GM21825 (cell line): ENCODE data around the gene IL17RE.
"Not testable (repeated sequence)": the region's sequence is repeated elsewhere in the genome, so short reads cannot be mapped to it uniquely, and the experiment has no call there.

Experiments used
- ATAC-seq: cut with Tn5 transposase; IDR thresholded peaks from one replicate; pipeline ENCODE4 v1.9.1; 2021; ENCODE audit warnings: mild to moderate bottlenecking, moderate library complexity; ENCODE audit not compliant: unreplicated experiment

IL17RE gene

GRCh38 chr3:9932843-9933560 lies 30.4 kb downstream of the IL17RE start:
- ATAC-seq, result peak; percentile 61

GRCh38 chr3:9933561-9934234 lies 31.1 kb downstream of the IL17RE start, which contains the start of gene CRELD1:
CRELD1 (plus strand) TSS chr3:9933834; CDS start chr3:9934439, 605 bp downstream.
- ATAC-seq, result peak; percentile 87

GRCh38 chr3:9934235-9934621 lies 31.6 kb downstream of the IL17RE start:
- ATAC-seq, result no peak

GRCh38 chr3:9934993-9935392 lies 32.3 kb downstream of the IL17RE start:
- ATAC-seq, result no peak

- ATAC-seq, result no peak
Observed at GRCh38 chr3:9935966-9936510, 33.4 kb downstream of the IL17RE start.

GRCh38 chr3:9937486-9938238 lies 35.0 kb downstream of the IL17RE start:
- no peak for ATAC-seq

- ATAC-seq, result no peak
Observed at GRCh38 chr3:9938966-9939365, 36.3 kb downstream of the IL17RE start.

- ATAC-seq, result not testable (repeated sequence)
Observed at GRCh38 chr3:9939906-9940305, 37.3 kb downstream of the IL17RE start.

- no peak for ATAC-seq
Observed at GRCh38 chr3:9940746-9941145, 38.1 kb downstream of the IL17RE start.

GRCh38 chr3:9942164-9942563 lies 39.5 kb downstream of the IL17RE start:
- no peak for ATAC-seq

GRCh38 chr3:9942934-9943690 lies 40.5 kb downstream of the IL17RE start:
- no peak for ATAC-seq

GRCh38 chr3:9944271-9944670 lies 41.6 kb downstream of the IL17RE start:
- ATAC-seq, result no peak

GRCh38 chr3:9945358-9945757 lies 42.7 kb downstream of the IL17RE start:
- ATAC-seq, result no peak

GRCh38 chr3:9946112-9947024 lies 43.7 kb downstream of the IL17RE start:
- ATAC-seq, result no peak

- ATAC-seq, result no peak
Observed at GRCh38 chr3:9947025-9947995, 44.7 kb downstream of the IL17RE start.

- no peak for ATAC-seq
Observed at GRCh38 chr3:9948586-9948985, 45.9 kb downstream of the IL17RE start.

- ATAC-seq, result no peak
Observed at GRCh38 chr3:9949115-9949514, 46.5 kb downstream of the IL17RE start.

- ATAC-seq, result no peak
Observed at GRCh38 chr3:9949626-9950025, 47.0 kb downstream of the IL17RE start.
